NB4 (cell line): ENCODE data around the gene ITGAE.

ENCODE experiments used
- TF ChIP-seq, protein P1 (sequence below): IDR thresholded peaks from one replicate; pipeline ENCODE4 v1.5.1; 2012; ENCODE audit warnings: low read depth, low read length
- TF ChIP-seq, protein P2 (sequence below): IDR thresholded peaks from 2 replicates; pipeline ENCODE4 v1.6.1; 2011; ENCODE audit warnings: low read depth, low read length

DNA sequence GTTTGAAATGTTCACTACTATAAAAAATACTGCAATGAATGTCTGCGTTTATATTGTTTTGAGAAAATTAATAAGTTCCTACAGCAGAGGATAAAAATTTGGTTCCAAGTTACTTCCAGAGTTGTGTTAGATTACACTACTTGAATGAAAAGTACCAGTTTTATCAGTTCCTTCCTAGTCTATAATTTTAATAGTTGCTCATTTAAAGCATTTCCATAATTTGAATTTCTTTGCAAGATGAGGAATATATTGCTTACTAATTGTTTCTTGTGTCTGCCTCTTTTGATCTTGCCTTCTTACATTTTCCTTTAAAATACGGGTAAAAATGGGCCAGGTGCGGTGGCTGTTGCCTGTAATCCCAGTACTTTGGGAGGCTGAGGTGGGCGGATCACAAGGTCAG, 128.4 kb downstream of the ITGAE start:
- TF ChIP-seq, protein P1, sequence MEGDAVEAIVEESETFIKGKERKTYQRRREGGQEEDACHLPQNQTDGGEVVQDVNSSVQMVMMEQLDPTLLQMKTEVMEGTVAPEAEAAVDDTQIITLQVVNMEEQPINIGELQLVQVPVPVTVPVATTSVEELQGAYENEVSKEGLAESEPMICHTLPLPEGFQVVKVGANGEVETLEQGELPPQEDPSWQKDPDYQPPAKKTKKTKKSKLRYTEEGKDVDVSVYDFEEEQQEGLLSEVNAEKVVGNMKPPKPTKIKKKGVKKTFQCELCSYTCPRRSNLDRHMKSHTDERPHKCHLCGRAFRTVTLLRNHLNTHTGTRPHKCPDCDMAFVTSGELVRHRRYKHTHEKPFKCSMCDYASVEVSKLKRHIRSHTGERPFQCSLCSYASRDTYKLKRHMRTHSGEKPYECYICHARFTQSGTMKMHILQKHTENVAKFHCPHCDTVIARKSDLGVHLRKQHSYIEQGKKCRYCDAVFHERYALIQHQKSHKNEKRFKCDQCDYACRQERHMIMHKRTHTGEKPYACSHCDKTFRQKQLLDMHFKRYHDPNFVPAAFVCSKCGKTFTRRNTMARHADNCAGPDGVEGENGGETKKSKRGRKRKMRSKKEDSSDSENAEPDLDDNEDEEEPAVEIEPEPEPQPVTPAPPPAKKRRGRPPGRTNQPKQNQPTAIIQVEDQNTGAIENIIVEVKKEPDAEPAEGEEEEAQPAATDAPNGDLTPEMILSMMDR: no peak
- TF ChIP-seq, protein P2, sequence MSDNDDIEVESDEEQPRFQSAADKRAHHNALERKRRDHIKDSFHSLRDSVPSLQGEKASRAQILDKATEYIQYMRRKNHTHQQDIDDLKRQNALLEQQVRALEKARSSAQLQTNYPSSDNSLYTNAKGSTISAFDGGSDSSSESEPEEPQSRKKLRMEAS: no peak
